GM21717 (cell line): ENCODE results near the gene DNASE1.

Experiments used
- ATAC-seq: cut with Tn5 transposase; IDR thresholded peaks from one replicate; pipeline ENCODE4 v1.9.1; 2021; ENCODE audit warnings: mild to moderate bottlenecking, moderate library complexity; ENCODE audit not compliant: unreplicated experiment

Gene DNASE1

GRCh38 chr16:3694051-3694450, 39.6 kb downstream of the DNASE1 start:
- no peak for ATAC-seq

- no peak for ATAC-seq
Observed at GRCh38 chr16:3695610-3696369, 41.3 kb downstream of the DNASE1 start.

GRCh38 chr16:3696425-3697218, 42.1 kb downstream of the DNASE1 start:
- no peak for ATAC-seq

- no peak for ATAC-seq
Observed at GRCh38 chr16:3698941-3699340, 44.5 kb downstream of the DNASE1 start.

GRCh38 chr16:3701531-3701930, 47.0 kb downstream of the DNASE1 start:
- ATAC-seq: no peak

- ATAC-seq: no peak
Observed at GRCh38 chr16:3702082-3702481, 47.6 kb downstream of the DNASE1 start.

- ATAC-seq: no peak
Observed at GRCh38 chr16:3706253-3707012, 51.9 kb downstream of the DNASE1 start.
